ENCODE data around the gene CERT1. TPM values are rescaled to one million over a fixed set of nuclear protein-coding genes. Genes with fewer than 3 reads are reported as not detected.

The CERT1 gene
- polyA plus RNA-seq, 3 donors = 16.6 to 50.5 (median 45.9) TPM

DNA sequence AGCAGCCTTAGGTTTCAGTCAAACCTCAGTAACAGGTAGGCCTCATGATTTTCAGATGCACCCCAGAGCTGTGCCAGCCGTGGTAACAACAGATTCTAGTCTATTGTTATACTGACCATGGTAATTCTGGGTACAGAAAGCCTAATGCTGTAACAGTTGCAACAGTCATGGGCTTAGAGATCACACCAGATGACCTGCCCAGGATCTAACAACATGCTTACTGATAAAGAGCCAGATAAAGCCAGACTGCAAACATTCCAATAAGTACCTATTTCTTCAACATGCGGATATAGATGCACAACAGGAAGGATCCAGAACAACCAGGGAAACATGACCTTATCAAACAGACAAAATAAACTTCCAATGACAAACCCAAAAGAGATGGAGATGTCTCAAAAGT is 42.8 kb downstream of the CERT1 start:
- 92% methylated on average over 2 of the region's 2 CpGs for WGBS (ENCODE audit: insufficient coverage)
- peaks cover 9 to 24% (median 16%) of the 10 kb centered on the region in 7 donors for H3K9me3 Mint-ChIP-seq
- DNase-seq = no peak
- H3K4me3 ChIP-seq (replicated peaks in 1 of 3; ENCODE audit: low read depth in 2 of 3, low read length in 3 of 3) = no peak overlapping the region
- H4K20me1 ChIP-seq (ENCODE audit: insufficient read depth, low read length) = peaks cover 100% of the 10 kb centered on the region
- no peaks in the 10 kb centered on the region for H3K27me3 ChIP-seq (ENCODE audit: control insufficient read depth in 2 of 2, insufficient read depth in 2 of 2, low read length in 2 of 2)
- H3K4me3 Mint-ChIP-seq = no peak overlapping the region
- H3K9ac ChIP-seq (ENCODE audit: insufficient read depth, low read length, poor library complexity, severe bottlenecking) = no peak overlapping the region
- no peak overlapping the region for H3K4me2 ChIP-seq (replicated peaks; ENCODE audit: extremely low read depth, low read length, poor library complexity, severe bottlenecking)
- TF ChIP-seq, protein P1, sequence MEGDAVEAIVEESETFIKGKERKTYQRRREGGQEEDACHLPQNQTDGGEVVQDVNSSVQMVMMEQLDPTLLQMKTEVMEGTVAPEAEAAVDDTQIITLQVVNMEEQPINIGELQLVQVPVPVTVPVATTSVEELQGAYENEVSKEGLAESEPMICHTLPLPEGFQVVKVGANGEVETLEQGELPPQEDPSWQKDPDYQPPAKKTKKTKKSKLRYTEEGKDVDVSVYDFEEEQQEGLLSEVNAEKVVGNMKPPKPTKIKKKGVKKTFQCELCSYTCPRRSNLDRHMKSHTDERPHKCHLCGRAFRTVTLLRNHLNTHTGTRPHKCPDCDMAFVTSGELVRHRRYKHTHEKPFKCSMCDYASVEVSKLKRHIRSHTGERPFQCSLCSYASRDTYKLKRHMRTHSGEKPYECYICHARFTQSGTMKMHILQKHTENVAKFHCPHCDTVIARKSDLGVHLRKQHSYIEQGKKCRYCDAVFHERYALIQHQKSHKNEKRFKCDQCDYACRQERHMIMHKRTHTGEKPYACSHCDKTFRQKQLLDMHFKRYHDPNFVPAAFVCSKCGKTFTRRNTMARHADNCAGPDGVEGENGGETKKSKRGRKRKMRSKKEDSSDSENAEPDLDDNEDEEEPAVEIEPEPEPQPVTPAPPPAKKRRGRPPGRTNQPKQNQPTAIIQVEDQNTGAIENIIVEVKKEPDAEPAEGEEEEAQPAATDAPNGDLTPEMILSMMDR (IDR thresholded peaks at IDR 0.05) = no peak
- H2AFZ ChIP-seq (ENCODE audit: insufficient read depth, low read depth, low read length, poor library complexity, severe bottlenecking) = no peak overlapping the region
- intact Hi-C loops (cut with micrococcal nuclease) = no loop called here
- no peak overlapping the region for H3K27ac Mint-ChIP-seq
- no peaks in the 10 kb centered on the region for H3K36me3 ChIP-seq (replicated peaks in 1 of 2; ENCODE audit: control insufficient read depth in 1 of 2, insufficient read depth in 2 of 2, low read length in 2 of 2)
- no peaks in the 10 kb centered on the region for H3K27me3 Mint-ChIP-seq (ENCODE audit: low read depth in 3 of 3)
- peaks cover 25% of the 10 kb centered on the region for H3K4me1 Mint-ChIP-seq
- peaks cover 0 to 6% of the 10 kb centered on the region in 2 donors for H3K4me1 ChIP-seq (ENCODE audit: control insufficient read depth in 1 of 2, insufficient read depth in 2 of 2, low read length in 2 of 2)
- peaks cover 100% of the 10 kb centered on the region for H3K79me2 ChIP-seq (ENCODE audit: insufficient read depth, low read length)
- H3K27ac ChIP-seq (ENCODE audit: low read depth in 1 of 2, low read length in 2 of 2) = no peak overlapping the region
- H3K9me3 ChIP-seq (replicated peaks in 1 of 2; ENCODE audit: control insufficient read depth in 1 of 2, insufficient read depth in 1 of 2, low read length in 2 of 2) = peaks cover 0 to 22% of the 10 kb centered on the region in 2 donors
- peaks cover 17 to 26% of the 10 kb centered on the region in 2 donors for H3K36me3 Mint-ChIP-seq

DNA sequence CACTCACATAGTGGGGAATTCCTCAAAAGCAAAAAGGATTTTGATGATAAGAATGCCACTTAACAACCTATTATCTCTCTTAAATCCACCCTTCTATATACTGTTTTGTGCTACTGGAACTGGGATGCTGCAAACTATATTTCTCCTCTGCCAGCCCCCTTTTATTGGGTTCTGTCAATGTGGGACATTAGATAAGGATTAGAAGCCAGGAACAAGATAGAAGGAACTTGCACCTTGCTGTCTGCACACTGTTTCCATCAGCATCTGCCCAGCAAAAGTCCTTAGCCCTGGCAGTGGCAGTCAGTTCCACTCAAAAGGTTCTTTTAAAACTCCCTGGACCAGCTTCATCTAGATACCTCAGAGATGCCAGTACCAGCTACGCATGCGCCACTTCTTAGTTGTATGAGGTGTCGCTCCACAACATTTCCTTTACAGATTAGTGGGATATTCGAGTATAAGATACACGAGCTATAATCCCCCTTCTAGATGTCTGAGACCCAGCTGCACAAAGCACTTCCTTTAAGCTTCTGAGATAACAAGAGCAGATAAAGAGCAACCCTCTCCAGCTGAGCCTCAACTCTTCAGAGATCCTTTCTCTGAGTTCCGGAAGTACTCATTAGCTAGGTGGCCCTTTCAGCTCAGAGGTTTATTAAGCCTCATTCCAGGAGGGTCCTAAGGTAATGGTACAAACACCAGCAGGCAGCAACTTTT is 45.3 kb downstream of the CERT1 start:
- peaks cover 100% of the 10 kb centered on the region for H3K79me2 ChIP-seq (ENCODE audit: insufficient read depth, low read length)
- peaks cover 10 to 22% of the 10 kb centered on the region in 2 donors for H3K4me1 ChIP-seq (ENCODE audit: control insufficient read depth in 1 of 2, insufficient read depth in 2 of 2, low read length in 2 of 2)
- H3K9me3 ChIP-seq (replicated peaks in 1 of 2; ENCODE audit: control insufficient read depth in 1 of 2, insufficient read depth in 1 of 2, low read length in 2 of 2) = peaks cover 0 to 22% of the 10 kb centered on the region in 2 donors
- no peak overlapping the region for H3K9ac ChIP-seq (ENCODE audit: insufficient read depth, low read length, poor library complexity, severe bottlenecking)
- H3K4me3 Mint-ChIP-seq = no peak overlapping the region
- no peaks in the 10 kb centered on the region for H3K36me3 ChIP-seq (replicated peaks in 1 of 2; ENCODE audit: control insufficient read depth in 1 of 2, insufficient read depth in 2 of 2, low read length in 2 of 2)
- H3K36me3 Mint-ChIP-seq = peaks cover 21 to 32% of the 10 kb centered on the region in 2 donors
- peaks cover 9 to 26% (median 16%) of the 10 kb centered on the region in 7 donors for H3K9me3 Mint-ChIP-seq
- DNase-seq = no peak
- H3K27me3 Mint-ChIP-seq (ENCODE audit: low read depth in 3 of 3) = no peaks in the 10 kb centered on the region
- H3K4me3 ChIP-seq (replicated peaks in 1 of 3; ENCODE audit: low read depth in 2 of 3, low read length in 3 of 3) = no peak overlapping the region
- WGBS (ENCODE audit: insufficient coverage) = 100% methylated on average over 1 of the region's 6 CpGs
- intact Hi-C loops (cut with micrococcal nuclease) = no loop called here
- H3K4me1 Mint-ChIP-seq = peaks cover 35% of the 10 kb centered on the region
- H3K27me3 ChIP-seq (ENCODE audit: control insufficient read depth in 2 of 2, insufficient read depth in 2 of 2, low read length in 2 of 2) = no peaks in the 10 kb centered on the region
- peaks cover 100% of the 10 kb centered on the region for H4K20me1 ChIP-seq (ENCODE audit: insufficient read depth, low read length)
- no peak overlapping the region for H3K4me2 ChIP-seq (replicated peaks; ENCODE audit: extremely low read depth, low read length, poor library complexity, severe bottlenecking)
- TF ChIP-seq, protein P1 (IDR thresholded peaks at IDR 0.05) = no peak
- H3K27ac ChIP-seq (ENCODE audit: low read depth in 1 of 2, low read length in 2 of 2) = peak overlapping the region in 1 of 2 donors; percentile 12
- H3K27ac Mint-ChIP-seq = no peak overlapping the region
- no peak overlapping the region for H2AFZ ChIP-seq (ENCODE audit: insufficient read depth, low read depth, low read length, poor library complexity, severe bottlenecking)
